Psoas muscle (tissue), 8 donors: ENCODE measurements around the gene ARHGAP27. TPM values are rescaled to one million over a fixed set of nuclear protein-coding genes. Genes with fewer than 3 reads are reported as not detected.
"Not testable (repeated sequence)": the region's sequence is repeated elsewhere in the genome, so short reads cannot be mapped to it uniquely, and the experiment has no call there.

ENCODE experiments used
- ATAC-seq, 4 donors: fragments of 200-7000 bp; cut with Tn5 transposase; one replicate each; pipeline ENCODE4 v1.9.1; 2020; ENCODE audit warnings: moderate library complexity in 3 of 4, mild to moderate bottlenecking in 2 of 4
- DNase-seq, 2 donors: peaks; one replicate each; pipeline ENCODE4 v3.0.0-alpha.2; 2020
- H3K27ac ChIP-seq: fragments of 200-600 bp; one replicate; pipeline ENCODE4 v1.8.0; 2022
- H3K27me3 ChIP-seq, 3 donors: fragments of 200-600 bp in 1 of 3; one replicate each; pipeline versions ENCODE4 v1.6.1 to v1.8.0; 2013 to 2022; ENCODE audit warnings: low read length in 2 of 3, mild to moderate bottlenecking in 2 of 3, moderate library complexity in 1 of 3; ENCODE audit not compliant: insufficient read depth in 3 of 3
- H3K36me3 ChIP-seq, 2 donors: fragments of 200-600 bp in 1 of 2; one replicate each; pipeline versions ENCODE4 v1.6.1 to v1.8.0; 2013 to 2022; ENCODE audit warnings: low read depth in 1 of 2, mild to moderate bottlenecking in 1 of 2, moderate library complexity in 1 of 2; ENCODE audit not compliant: insufficient read depth in 1 of 2
- H3K4me1 ChIP-seq: fragments of 200-600 bp; one replicate; pipeline ENCODE4 v1.8.0; 2022
- H3K4me3 ChIP-seq: fragments of 200-600 bp; one replicate; pipeline ENCODE4 v1.8.0; 2022; ENCODE audit warnings: mild to moderate bottlenecking
- H3K9me3 ChIP-seq: fragments of 200-600 bp; one replicate; pipeline ENCODE4 v1.8.0; 2022
- WGBS, 3 donors: extraction: QIAGEN DNeasy Blood & Tissue Kit; methylation state at CpG; one replicate each; pipeline versions ENCODE4 v1.1.6 to v1.1.7; 2013; 5-methylcytosine and 5-hydroxymethylcytosine counted together
- intact Hi-C, 2 donors: fragments of 100-400 bp; cut with DNase I; formaldehyde crosslinking; loops; one replicate each; pipeline versions ENCODE4 v1.11.0 to v1.14.2; 2022
- polyA plus RNA-seq, 3 donors: library from polyadenylated mRNA; stranded (reverse); fragments of 200-250 nt; gene quantifications; one replicate each; pipeline ENCODE4 v1.2.3, GENCODE V29; 2013
- total RNA-seq, 4 donors: library from RNA; stranded (reverse); fragmentation: NEBNext Ultra II Directional in 2 of 4; extraction: Animal tissue kit (Norgen Biotek cat#: 25700) in 2 of 4; gene quantifications; one replicate each; pipeline versions ENCODE4 v1.2.1 to v1.2.4, GENCODE V29; 2021 to 2023
- TF ChIP-seq, protein P1 (sequence below): fragments of 200-600 bp; IDR thresholded peaks from one replicate; pipeline ENCODE4 v1.8.0; 2022; ENCODE audit warnings: antibody characterized with exemption
- donor health status: healthy with polysubstance abuse.
- donor health status: DM: no; HTN: no; CAD: no; lungs with moderate emphysema.
- donor health status: Bipolar disorder and iron deficiency.
- donor health status: healthy.
- donor health status: DM: yes; HTN: yes; CAD: no.
- donor health status: DM: no; HTN: no; CAD: no.
- donor health status: DM: no; HTN: no; CAD: no.
- donor health status: DM: yes; HTN: yes; CAD: no.

ARHGAP27 gene
- total and polyA plus RNA-seq, 7 donors: 3.4 to 8.9 (median 5.5) TPM

DNA sequence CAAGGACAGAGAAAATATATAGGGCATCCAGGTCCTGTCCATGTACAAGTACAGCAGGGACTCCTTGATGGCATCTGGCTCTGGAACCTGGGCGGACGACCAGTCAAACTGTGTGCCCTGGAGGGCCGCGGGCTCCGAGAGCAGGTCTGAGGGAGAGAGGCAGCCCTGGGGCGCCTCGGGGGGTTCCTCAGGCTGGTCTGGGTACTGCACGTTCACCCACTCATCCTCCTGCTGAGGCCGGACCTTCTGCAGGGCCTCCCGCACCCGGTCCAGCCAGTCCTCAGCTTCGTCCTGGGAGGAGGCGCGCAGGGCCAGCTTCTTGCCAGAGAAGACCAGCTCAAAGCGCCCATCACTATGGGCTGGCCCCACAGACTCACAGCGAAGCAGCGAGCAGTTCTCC lies 21.1 kb upstream of the ARHGAP27 start:
- intact Hi-C loops, H3K27me3 ChIP-seq, H3K4me3 ChIP-seq, H3K9me3 ChIP-seq, H3K4me1 ChIP-seq, H3K27ac ChIP-seq: not testable (repeated sequence)
- H3K36me3 ChIP-seq: peaks cover 0 to 33% of the 10 kb centered on the region in 2 donors
- DNase-seq (peak in 1 of 2 donors; percentile 36), ATAC-seq (peak in 2 of 4 donors; percentile 22 to 25)
- WGBS, 3 donors: 91 to 94% (median 93%) methylated on average over 13 to 17 of the region's 17 CpGs

DNA sequence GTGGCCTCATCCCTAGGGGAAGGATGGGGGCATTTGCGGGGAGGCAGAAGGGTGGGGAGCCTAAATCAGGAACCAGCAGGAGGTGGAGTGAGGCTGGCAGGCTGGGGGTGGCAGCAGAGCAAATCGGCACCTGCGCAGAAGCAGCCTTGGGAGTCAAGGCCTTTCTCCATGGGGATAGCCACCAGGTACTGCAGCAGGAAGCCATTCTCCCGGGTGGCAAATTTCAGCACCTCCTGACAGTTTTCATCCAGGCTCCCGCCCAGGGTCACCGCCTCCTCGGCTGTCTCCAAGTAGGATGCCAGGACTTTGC lies 20.5 kb upstream of the ARHGAP27 start:
- H3K4me1 ChIP-seq, H3K9me3 ChIP-seq, H3K4me3 ChIP-seq, H3K27ac ChIP-seq, intact Hi-C loops, ATAC-seq, H3K27me3 ChIP-seq: not testable (repeated sequence)
- peak in 1 of 2 donors; percentile 5 for DNase-seq
- H3K36me3 ChIP-seq: peaks cover 0 to 35% of the 10 kb centered on the region in 2 donors
- WGBS, 3 donors: 91 to 100% (median 97%) methylated on average over 2 to 3 of the region's 7 CpGs

DNA sequence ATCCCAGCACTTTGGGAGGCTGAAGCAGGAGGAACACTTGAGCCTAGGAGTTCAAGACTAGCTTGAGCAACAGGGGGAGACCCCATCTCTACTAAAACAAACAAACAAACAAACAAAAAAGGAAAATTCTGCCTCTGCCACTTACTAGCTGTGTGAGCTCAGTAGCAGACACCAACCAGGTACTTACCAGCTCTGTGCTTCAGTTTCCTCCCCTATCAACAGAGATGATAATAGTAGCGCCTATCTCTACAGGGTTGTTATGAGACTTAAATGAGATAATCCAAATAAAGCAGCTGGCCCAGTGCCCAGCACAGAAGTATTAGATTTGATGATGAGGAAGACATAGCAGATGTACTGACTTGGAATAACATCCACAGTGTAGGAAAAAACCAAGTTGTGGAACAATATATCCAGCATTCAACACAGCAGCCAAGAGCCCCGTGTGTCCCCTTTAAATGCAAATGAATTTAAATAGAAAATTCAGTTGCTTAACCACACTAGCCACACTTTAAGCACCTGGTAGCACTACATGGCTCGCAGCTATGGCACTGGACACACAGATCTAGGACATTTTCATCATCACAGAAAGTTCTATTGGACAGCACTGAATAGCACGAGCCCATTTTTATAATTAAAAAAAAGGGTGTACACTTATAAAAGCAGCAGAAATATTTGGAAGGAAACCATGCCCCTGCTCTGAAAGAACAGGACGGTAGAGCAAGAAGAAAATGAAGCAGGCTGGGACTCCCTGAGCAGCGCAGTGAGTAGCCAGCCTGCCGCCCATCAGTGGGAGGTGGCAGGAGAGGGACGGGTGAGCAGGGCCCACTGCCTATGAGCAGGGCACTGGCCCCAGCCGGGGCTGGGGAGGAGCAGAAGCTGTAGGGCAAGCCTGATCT lies 19.9 kb upstream of the ARHGAP27 start:
- H3K4me3 ChIP-seq, ATAC-seq, H3K4me1 ChIP-seq, H3K9me3 ChIP-seq, H3K27ac ChIP-seq, intact Hi-C loops, H3K27me3 ChIP-seq: not testable (repeated sequence)
- DNase-seq: peak in 1 of 2 donors; percentile 7
- WGBS, 3 donors: 77 to 88% (median 80%) methylated on average over 8 to 9 of the region's 9 CpGs
- H3K36me3 ChIP-seq: peaks cover 0 to 38% of the 10 kb centered on the region in 2 donors

DNA sequence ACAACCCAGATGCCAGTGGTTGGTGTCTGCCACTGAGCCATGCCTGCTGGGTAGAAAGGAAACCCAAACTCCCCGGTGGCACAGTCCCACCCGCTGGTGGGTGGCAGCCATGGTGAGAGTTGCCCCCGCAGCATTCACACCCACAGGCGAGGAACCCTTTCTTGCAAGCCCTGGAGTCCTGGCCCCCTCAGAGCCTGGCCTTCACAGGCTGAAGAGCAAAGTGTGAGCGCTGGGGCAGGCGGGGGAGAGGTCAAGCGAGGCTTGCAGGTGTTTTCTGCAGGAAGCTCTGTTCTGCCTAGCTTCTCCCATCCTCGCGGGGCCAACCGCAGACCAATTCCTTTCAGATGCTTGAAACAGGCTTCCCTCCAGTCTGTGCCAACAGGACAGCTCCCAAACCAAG lies 19.0 kb upstream of the ARHGAP27 start:
- H3K9me3 ChIP-seq, H3K4me3 ChIP-seq, ATAC-seq, H3K27me3 ChIP-seq, H3K4me1 ChIP-seq, intact Hi-C loops, H3K27ac ChIP-seq: not testable (repeated sequence)
- peak in 1 of 2 donors; percentile 17 for DNase-seq
- WGBS, 3 donors: 87 to 93% (median 91%) methylated on average over 6 to 7 of the region's 10 CpGs
- peaks cover 0 to 37% of the 10 kb centered on the region in 2 donors for H3K36me3 ChIP-seq

DNA sequence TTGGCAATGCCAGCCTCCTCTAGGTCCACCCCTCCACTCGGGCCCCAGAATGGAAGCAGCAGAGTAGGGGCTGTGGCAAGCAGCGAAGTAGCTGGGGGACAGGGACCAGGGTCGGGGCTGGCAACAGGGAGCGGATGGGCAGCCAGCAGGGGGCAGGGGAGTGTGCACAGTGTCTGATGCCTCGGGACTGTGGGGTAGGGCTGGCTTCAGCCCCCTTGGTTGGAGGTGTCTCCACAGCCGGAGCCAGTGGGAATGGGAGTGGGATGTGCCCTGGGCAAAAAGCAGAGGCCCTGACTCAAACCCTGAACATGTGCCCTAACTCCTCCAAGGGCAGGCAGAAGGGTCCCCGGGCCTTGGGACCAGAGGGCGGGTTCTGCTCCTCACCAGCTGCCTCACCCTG lies 18.5 kb upstream of the ARHGAP27 start:
- no peak overlapping the region for H3K27ac ChIP-seq
- intact Hi-C loops: no loop called here
- ATAC-seq: no peak
- 86 to 90% (median 87%) methylated on average over 8 of the region's 8 CpGs for WGBS, 3 donors
- no peaks in the 10 kb centered on the region for H3K4me1 ChIP-seq
- H3K36me3 ChIP-seq: peaks cover 0 to 33% of the 10 kb centered on the region in 2 donors
- H3K9me3 ChIP-seq: no peaks in the 10 kb centered on the region
- peak in 1 of 2 donors; percentile 26 for DNase-seq
- H3K27me3 ChIP-seq: no peaks in the 10 kb centered on the region
- no peak overlapping the region for H3K4me3 ChIP-seq
- TF ChIP-seq, protein P1, sequence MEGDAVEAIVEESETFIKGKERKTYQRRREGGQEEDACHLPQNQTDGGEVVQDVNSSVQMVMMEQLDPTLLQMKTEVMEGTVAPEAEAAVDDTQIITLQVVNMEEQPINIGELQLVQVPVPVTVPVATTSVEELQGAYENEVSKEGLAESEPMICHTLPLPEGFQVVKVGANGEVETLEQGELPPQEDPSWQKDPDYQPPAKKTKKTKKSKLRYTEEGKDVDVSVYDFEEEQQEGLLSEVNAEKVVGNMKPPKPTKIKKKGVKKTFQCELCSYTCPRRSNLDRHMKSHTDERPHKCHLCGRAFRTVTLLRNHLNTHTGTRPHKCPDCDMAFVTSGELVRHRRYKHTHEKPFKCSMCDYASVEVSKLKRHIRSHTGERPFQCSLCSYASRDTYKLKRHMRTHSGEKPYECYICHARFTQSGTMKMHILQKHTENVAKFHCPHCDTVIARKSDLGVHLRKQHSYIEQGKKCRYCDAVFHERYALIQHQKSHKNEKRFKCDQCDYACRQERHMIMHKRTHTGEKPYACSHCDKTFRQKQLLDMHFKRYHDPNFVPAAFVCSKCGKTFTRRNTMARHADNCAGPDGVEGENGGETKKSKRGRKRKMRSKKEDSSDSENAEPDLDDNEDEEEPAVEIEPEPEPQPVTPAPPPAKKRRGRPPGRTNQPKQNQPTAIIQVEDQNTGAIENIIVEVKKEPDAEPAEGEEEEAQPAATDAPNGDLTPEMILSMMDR: no peak

DNA sequence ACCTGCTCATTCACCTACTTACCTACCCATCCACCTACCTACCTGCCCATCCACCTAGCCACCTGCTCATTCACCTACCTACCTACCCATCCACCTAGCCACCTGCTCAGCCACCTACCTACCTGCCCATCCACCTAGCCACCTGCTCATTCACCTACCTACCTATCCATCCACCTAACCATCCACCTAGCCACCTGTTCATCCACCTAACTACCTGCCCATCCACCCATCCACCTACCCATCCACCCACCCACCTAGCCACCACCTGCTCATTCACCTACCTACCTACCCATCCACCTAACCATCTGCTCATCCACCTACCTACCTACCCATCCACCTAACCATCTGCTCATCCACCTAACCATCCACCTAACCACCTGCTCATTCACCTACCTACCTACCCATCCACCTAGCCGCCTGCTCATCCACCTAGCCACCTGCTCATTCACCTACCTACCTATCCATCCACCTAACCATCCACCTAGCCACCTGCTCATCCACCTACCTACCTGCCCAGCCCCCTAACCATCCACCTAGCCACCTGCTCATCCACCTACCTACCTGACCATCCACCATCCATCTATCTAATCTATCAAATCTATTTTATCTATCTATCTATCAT lies 17.1 kb upstream of the ARHGAP27 start:
- 95 to 100% (median 100%) methylated on average over 1 of the region's 1 CpG for WGBS, 3 donors
- H3K9me3 ChIP-seq, H3K27me3 ChIP-seq, ATAC-seq, H3K27ac ChIP-seq, intact Hi-C loops, H3K4me1 ChIP-seq, H3K4me3 ChIP-seq: not testable (repeated sequence)
- peaks cover 0 to 40% of the 10 kb centered on the region in 2 donors for H3K36me3 ChIP-seq
- peak in 1 of 2 donors; percentile 12 for DNase-seq

DNA sequence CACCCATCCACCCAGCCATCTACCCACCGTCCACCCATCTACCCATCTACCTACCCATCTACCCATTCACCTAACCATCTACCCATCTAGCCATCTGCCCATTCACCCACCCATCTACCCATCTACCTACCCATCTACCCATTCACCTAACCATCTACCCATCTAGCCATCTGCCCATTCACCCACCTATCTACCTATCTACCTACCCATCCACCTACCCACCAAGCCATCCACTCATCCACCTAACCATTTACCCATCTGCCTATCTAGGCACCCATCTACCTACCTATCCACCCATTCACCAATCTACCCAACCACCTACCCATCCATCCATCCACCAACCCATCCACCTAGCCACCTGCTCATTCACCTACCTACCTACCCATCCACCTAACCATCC lies 16.6 kb upstream of the ARHGAP27 start:
- DNase-seq, H3K4me1 ChIP-seq, H3K27me3 ChIP-seq, intact Hi-C loops, H3K4me3 ChIP-seq, ATAC-seq, H3K27ac ChIP-seq, H3K9me3 ChIP-seq: not testable (repeated sequence)
- H3K36me3 ChIP-seq: peaks cover 0 to 38% of the 10 kb centered on the region in 2 donors
- WGBS, 3 donors: 98 to 100% (median 100%) methylated on average over 1 of the region's 1 CpG

DNA sequence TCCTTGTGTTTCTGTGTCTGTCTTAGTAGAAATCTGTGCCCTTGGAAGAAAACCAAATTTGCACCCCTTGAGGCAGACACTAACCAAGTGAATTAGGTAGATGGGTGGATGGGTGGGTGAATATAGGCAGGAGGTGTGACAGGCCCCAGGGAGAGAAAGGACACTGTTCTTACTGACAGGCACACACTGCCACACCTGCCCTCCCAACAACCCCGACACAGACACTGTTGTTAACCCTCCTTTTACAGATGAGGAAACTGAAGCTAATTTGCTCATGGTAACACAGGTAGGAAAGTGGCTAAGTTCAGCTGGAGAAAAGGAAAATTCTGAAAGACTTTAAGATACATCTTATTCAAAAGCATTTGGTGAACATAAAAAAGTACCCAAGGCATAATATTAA lies 15.8 kb upstream of the ARHGAP27 start:
- intact Hi-C loops, H3K9me3 ChIP-seq, H3K27ac ChIP-seq, H3K4me1 ChIP-seq, ATAC-seq, H3K4me3 ChIP-seq, H3K27me3 ChIP-seq, DNase-seq: not testable (repeated sequence)
- WGBS, 3 donors: 89 to 100% (median 93%) methylated on average over 1 of the region's 1 CpG
- H3K36me3 ChIP-seq: peaks cover 0 to 33% of the 10 kb centered on the region in 2 donors

DNA sequence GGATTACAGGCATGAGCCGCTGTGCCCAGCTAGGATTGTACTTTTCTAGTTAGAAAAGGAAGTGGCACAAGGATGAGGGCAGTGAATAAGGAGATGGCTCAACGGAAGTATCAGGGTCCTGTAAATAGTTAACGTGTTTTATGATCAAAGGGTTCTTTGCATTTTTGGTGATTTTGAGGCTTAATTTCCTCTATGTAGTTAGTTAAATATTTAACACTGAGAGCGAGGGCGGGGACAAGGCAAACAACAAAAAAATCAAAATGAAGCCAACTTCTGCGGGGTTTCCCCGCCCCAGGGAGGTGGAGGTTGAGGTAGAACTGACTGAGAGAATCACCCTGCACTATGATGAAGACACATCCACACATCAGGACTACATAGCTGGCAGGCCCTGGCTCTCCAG lies 15.4 kb upstream of the ARHGAP27 start:
- 91 to 95% (median 93%) methylated on average over 7 of the region's 7 CpGs for WGBS, 3 donors
- ATAC-seq, H3K27me3 ChIP-seq, H3K4me3 ChIP-seq, H3K9me3 ChIP-seq, intact Hi-C loops, H3K27ac ChIP-seq, H3K4me1 ChIP-seq: not testable (repeated sequence)
- peaks cover 0 to 31% of the 10 kb centered on the region in 2 donors for H3K36me3 ChIP-seq
- peak in 1 of 2 donors; percentile 8 for DNase-seq

DNA sequence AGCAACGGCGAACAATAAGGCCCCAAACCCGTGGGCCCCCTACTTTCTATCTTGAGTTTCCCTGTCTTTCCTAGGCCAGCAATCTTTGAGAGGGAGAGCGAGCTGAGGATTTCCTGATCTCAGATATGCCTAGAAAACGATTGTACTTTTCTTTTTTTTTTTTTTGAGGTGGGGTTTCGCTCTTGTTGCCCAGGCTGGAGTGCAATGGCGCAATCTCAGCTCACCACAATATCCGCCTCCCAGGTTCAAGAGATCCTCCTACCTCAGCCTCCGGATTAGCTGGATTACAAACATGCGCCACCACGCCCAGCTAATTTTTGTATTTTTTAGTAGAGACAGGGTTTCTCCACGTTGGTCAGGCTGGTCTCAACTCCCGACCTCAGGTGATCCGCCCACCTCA lies 15.0 kb upstream of the ARHGAP27 start:
- H3K4me3 ChIP-seq, H3K4me1 ChIP-seq, H3K27ac ChIP-seq, H3K9me3 ChIP-seq, H3K27me3 ChIP-seq, intact Hi-C loops: not testable (repeated sequence)
- WGBS, 3 donors: 72 to 75% (median 73%) methylated on average over 13 to 14 of the region's 14 CpGs
- H3K36me3 ChIP-seq: peaks cover 0 to 31% of the 10 kb centered on the region in 2 donors
- ATAC-seq (peak in 1 of 4 donors; percentile 9), DNase-seq (peak in 1 of 2 donors; percentile 30)
